NCI-H1092 (cell line): Measurements from ENCODE around the gene CLASP2.
"Not testable (repeated sequence)": the region's sequence is repeated elsewhere in the genome, so short reads cannot be mapped to it uniquely, and the experiment has no call there.

Experiments used
- DNase-seq: peaks from one replicate; lab custom pipeline; 2025; lab: John Stamatoyannopoulos, UW

The CLASP2 gene

GRCh38 chr3:33687406-33688010 is 30.5 kb downstream of the CLASP2 start:
- no peak for DNase-seq

DNA sequence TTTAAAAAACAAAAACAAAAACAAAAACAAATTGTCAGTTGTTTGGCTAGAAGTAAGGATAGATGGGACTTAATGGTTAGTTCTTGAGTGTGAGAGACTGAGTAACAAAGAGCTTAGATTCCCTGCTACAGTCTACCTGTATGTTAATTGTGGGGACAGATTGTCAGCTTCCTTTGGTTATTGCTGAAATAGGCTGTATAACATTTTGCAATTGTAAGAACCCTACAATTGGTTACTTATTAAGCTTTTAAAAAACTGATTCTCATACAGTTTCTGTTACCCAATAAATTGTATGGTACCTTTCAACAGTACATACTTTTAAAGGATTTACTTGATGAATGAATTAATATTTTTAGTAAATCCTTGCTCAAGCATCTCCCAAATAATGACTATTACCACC is 35.3 kb downstream of the CLASP2 start:
- no peak for DNase-seq

GRCh38 chr3:33681667-33682066 is 36.4 kb downstream of the CLASP2 start:
- no peak for DNase-seq

DNA sequence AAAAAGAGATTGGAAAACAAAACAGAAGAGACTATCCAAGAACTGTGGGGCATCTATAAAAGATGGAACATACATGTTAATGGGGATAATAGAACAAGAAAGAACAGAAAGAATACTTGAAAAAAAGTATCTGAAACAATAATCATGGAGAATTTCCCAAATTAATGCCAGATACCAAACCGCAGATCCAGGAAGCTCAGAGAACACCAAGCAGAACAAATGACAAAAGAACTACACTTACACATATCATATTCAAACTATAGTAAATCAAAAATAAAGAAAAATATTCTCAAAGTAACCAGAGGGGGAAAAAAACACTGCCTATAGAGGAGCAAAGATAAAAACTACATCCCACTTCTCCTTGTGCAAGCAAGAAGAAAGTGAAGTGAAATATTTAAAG is 40.0 kb downstream of the CLASP2 start:
- no peak for DNase-seq

DNA sequence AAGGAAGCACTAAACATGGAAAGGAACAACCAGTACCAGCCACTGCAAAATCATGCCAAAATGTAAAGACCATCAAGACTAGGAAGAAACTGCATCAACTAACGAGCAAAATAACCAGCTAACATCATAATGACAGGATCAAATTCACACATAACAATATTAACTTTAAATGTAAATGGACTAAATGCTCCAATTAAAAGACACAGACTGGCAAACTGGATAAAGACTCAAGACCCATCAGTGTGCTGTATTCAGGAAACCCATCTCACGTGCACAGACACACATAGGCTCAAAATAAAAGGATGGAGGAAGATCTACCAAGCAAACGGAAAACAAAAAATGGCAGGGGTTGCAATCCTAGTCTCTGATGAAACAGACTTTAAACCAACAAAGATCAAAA is 44.6 kb downstream of the CLASP2 start:
- DNase-seq: not testable (repeated sequence)

DNA sequence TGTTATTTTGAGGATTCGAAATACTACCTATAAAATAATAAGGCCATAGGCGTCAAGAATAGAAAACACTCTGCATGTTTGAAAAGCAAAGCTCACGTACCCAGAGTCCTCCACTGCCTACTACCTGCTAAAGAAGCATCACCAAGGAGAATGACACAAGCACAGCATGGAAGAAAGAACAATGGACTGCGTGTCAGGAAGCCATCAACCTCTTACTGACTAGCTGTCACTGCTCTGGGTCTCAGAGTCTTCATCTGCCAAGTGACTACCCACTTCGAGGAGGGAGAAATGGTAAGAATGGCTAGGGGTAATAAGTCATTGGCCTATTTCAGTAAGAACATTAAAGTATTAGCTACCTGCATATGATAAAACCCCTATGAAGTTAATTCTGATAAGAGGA is 49.4 kb downstream of the CLASP2 start:
- no peak for DNase-seq

DNA sequence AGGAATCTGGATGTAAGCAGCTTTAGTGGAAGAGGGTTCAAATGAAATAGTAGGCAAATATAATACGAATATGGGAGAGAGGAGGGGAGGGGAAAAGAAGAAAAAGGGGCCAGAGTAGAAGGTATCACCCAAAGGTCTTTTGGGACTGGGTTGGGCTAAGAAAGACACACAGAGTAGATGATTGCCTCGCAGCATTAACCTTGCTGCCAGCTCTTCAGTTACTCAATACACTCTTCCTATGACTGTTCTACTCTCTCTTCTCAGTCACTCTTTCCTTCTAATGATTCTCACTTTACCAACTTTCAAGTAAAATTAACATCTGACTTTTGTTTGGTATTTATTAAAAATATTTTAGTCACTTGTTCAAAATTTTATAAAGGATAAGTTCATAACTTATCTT is 52.8 kb downstream of the CLASP2 start:
- no peak for DNase-seq

DNA sequence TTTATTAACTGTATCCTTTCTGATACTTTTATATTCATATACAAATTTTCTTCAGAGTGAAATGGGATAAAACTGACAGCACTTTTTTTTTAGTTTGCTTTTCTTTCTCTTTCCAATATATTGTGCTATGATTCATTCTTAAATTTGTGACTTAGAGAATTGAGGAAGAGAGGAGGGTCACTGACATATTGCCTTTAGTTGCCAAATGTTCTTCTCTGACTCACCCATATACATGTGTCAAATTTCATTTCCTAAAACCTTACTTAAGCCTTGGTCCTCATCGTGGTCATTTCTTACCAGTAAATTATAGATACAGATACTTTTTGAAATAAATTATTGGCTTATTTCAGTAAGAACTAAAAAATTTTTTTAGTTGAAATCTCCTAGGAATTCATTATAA is 53.9 kb downstream of the CLASP2 start:
- no peak for DNase-seq

DNA sequence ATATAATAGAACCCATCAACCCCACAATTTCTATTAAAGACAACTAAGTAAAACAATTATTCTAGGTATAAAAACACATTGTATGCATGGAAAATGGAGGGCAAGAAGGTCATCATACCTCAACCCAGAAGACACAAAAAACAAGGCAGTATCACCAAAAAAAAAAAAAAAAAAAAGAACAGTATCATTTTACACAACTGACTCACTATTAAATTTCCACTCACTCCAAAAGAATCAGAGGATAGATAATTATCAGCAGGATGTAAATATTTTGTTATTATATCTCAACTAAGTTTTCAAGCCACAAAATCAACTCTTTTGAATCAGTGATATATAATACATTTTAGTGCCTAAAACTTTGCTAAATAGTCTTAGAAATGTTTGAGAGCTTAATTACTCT is 55.0 kb downstream of the CLASP2 start:
- no peak for DNase-seq

DNA sequence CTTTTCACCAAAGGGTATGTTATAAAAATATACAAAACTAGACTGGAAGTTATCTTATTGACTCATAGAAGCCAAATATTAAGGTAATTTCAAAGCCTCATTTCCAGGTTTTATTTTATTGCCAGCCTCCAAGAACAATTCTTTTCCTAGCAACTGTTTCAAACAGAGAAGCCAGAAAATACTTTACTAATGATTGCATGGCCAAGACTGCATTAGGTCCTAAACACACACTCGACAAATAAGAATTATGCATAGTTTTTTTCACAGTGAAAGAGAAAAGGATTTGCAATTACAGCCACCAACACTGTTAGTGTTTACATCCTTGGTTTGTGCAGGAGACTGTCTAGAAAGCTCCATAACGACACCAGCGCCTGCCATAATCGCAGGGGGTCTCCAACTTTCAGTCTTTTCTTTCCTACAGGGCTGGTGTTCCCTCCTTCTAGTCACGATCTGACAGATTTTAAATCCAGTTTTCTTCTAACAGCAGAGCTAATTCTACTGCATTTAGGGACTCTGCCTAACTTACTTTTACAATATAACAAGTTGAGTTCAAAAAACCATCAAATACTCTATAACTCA is 58.1 kb downstream of the CLASP2 start:
- no peak for DNase-seq

DNA sequence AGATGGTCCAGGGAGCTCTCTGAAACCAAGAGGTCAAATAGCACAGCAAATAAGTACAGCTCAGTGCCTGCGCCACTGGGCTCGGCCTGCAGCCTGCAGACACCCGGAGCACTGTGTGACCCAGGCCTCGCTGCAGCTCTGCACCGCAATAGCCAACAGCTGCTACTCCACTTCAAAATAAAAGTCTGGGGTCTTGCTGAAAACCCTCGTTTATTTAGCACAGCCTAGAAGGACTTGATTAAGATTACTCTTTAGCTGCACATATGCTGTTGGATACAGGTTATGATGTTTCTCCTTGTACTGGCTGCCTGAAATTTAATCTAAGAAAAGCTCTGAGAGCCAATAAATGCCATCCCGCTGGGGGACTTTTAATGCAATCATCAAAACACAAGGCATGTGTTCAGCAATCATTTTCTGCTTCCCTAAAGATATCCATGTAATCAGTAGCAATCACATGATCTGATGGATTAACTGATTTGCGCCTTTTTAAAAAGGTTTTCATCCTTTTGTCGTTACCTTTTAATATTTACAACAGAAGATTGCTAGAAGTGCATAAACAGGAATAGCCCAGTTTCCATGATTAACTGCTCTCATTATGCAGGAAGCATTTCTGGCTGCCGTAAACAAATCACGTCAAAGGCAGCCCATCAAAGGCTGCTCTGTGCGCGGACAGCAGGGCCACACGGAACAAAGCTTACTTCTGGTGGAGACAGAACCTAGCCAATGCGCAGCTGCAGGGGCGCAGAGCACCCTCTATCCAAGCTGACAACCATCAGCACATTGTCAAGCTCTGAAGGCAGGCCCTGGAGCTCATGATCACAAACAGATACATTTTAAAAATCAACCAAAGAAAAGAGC is 58.8 kb downstream of the CLASP2 start:
- peak; percentile 80 for DNase-seq

DNA sequence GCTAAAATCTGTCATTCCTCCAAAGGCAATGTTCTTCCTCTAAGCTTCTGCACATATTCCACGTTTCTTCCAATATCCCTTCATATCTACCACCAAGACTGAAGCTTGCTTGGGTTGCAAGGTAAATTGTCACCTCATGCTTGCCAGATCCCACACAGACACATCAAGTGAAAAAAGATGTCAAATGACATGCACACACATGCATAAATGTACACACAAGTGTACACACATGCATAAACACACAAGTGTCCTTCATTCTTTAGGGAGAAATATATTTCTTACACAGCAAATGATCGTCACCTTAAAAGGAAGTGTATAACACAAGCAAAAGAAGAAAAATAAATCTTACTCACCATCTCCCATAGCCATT is 59.4 kb downstream of the CLASP2 start:
- no peak for DNase-seq

DNA sequence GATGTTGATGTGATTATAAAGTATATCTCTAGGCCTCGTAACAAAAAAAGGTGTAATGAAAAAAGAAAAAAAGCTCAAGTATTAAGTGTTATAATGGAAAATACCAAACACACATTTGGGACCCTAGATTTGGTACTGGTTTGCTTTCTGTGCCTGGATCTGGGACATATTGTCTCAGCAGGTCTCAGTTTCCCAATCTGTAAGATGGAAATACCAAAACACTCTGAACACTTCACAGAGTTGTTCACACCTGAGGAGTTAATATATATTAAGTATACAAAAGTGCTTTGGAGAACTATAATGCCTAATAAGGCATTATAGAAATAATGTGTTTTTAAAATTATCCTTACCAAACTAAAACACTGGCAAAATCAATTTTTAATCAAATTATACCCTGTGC is 60.0 kb downstream of the CLASP2 start:
- DNase-seq: no peak

DNA sequence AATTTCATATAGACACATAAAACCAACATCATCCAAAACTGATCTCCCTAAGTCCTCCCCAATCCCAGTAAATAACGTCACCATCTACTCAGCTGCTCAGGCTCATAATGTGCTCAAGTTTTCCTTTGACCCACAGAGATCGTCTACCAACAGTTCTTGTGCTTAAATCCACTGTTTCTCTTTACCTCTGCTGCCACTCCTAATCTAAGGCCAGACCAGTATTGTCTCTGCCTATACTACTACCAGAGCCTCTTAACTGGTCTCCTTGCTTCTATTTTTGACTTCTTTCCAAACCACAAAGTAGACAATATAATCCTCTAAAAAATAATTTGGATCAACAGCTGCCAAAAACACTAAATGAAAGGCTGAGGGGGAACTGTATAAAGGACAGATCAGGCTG is 65.3 kb downstream of the CLASP2 start:
- DNase-seq: no peak

DNA sequence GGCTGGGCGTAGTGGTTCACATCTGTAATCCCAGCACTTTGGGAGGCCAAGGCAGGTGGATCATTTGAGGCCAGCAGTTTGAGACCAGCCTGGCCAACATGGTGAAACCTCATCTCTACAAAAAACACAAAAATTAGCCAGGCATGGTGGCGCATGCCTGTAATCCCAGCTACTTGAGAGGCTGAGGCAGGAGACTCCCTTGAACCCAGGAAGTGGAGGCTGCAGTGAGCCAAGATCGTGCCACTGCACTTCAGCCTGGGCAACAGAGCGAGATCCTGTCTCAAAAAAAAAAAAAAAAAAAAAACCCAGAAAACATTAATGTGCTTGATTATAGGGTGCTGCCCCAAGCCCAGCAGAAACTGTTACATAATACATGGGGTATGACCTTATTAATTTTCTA is 67.0 kb downstream of the CLASP2 start:
- not testable (repeated sequence) for DNase-seq

DNA sequence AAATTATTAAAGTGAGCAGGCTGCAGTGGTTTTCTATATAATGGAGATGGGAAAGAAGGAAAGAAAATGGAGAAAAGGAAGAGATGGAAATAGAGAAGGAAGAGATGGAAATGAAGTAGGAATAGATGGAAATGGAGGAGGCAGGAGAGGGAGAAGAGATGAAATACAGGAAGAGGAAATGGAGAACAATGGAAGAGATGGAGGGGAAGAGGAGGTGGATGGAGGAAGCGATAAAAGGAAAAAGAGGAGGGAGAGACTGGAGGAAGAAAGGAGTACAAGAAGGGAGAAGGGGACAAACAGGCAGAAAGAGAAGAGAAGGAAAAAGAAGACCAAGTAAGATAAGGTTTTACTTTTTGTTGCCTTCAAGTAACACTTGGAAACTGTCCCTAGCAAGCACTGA is 67.6 kb downstream of the CLASP2 start:
- DNase-seq: no peak

DNA sequence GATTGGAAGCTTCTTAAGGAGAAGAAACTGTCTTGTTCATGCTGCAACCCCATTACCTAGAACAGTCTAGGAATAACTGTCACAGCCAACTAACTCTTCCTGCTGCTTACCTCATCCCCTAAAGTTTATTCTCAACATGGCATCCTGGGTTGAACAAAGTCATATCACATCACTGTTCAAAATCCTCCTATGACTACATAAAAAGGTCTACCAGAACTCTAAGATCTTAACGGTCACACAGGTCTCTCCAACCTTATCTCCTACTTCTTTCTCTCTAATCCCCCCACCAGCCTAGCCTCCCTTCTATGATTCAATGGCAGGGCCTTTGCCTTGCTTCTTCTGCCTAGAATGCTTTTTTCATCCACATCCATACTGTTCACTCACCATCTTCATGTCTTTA is 69.3 kb downstream of the CLASP2 start:
- no peak for DNase-seq

DNA sequence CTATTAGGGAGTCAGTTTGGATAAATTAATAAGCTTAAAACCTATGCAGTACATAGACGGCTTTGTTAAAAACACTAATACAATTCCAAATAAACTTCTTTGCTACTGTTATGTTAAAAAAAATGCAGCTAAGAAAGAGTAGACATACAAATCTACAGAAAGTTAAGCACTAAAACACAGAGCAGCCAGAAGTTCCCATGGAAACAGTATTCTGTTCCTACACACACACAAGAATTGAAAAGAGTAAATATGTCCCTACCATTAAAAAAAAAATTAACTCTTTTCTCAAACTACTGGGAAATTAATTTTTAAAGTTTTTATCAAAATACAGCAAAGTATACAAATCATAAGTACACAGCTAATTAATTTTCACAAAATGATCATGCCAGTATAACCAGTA is 71.6 kb downstream of the CLASP2 start:
- DNase-seq: no peak

GRCh38 chr3:33645060-33645647 is 72.9 kb downstream of the CLASP2 start:
- DNase-seq: no peak

GRCh38 chr3:33644582-33644981 is 73.5 kb downstream of the CLASP2 start:
- no peak for DNase-seq

- no peak for DNase-seq
Observed at GRCh38 chr3:33642806-33643205, 75.2 kb downstream of the CLASP2 start.

DNA sequence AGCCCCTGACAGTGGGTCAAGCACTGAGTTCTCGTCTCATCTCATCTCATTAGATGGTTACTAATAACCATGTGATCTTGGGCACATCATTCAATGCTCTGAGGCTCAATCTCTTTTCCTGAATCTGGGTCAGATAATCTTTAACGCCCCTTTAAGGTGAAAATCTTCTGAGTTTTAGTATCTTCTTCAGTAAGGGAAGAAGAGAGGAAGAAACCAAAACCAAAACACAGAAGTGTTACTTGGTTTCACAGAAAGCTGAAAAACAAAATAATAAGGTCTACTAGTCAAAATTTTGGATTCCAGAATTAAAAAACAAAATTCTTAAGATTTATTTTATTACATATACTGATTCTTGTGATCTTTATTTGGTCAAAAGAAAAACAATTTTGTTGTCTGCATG is 78.2 kb downstream of the CLASP2 start:
- DNase-seq: no peak

GRCh38 chr3:33637482-33637881 is 80.6 kb downstream of the CLASP2 start:
- no peak for DNase-seq
